ENCODE measurements around the gene SACS.
"Not testable (repeated sequence)": the region's sequence is repeated elsewhere in the genome, so short reads cannot be mapped to it uniquely, and the experiment has no call there.

SACS gene

GRCh38 chr13:23323946-23324709, 109.4 kb downstream of the SACS start:
- Histone ChIP-seq H3K9ac (ENCODE audit: low read length) (no peak overlapping the region), H3K36me3 (ENCODE audit: control insufficient read depth, insufficient read depth, low read length) (no peaks in the 10 kb centered on the region), H3K4me3 (ENCODE audit: low read depth, low read length) (no peak overlapping the region), H3K4me1 (ENCODE audit: control insufficient read depth, insufficient read depth, low read length) (no peaks in the 10 kb centered on the region), H3K27me3 (ENCODE audit: control insufficient read depth, insufficient read depth, low read length) (no peaks in the 10 kb centered on the region), H3K9me3 (ENCODE audit: control insufficient read depth, insufficient read depth, low read depth, low read length) (no peaks in the 10 kb centered on the region), H3K27ac (ENCODE audit: low read depth, low read length) (no peak overlapping the region)

- H3K9ac ChIP-seq (ENCODE audit: low read length): no peak overlapping the region
- no peak overlapping the region for H3K27ac ChIP-seq (ENCODE audit: low read depth, low read length)
- H3K36me3 ChIP-seq (ENCODE audit: control insufficient read depth, insufficient read depth, low read length): no peaks in the 10 kb centered on the region
- no peaks in the 10 kb centered on the region for H3K9me3 ChIP-seq (ENCODE audit: control insufficient read depth, insufficient read depth, low read depth, low read length)
- no peak overlapping the region for H3K4me3 ChIP-seq (ENCODE audit: low read depth, low read length)
- no peaks in the 10 kb centered on the region for H3K27me3 ChIP-seq (ENCODE audit: control insufficient read depth, insufficient read depth, low read length)
- no peaks in the 10 kb centered on the region for H3K4me1 ChIP-seq (ENCODE audit: control insufficient read depth, insufficient read depth, low read length)
These were observed 110.9 kb downstream of the SACS start for GRCh38 chr13:23322353-23323336.

GRCh38 chr13:23321535-23322241, 111.8 kb downstream of the SACS start:
- Histone ChIP-seq H3K9ac (ENCODE audit: low read length) (no peak overlapping the region), H3K9me3 (ENCODE audit: control insufficient read depth, insufficient read depth, low read depth, low read length) (no peaks in the 10 kb centered on the region), H3K4me3 (ENCODE audit: low read depth, low read length) (no peak overlapping the region), H3K4me1 (ENCODE audit: control insufficient read depth, insufficient read depth, low read length) (no peaks in the 10 kb centered on the region), H3K27ac (ENCODE audit: low read depth, low read length) (no peak overlapping the region), H3K27me3 (ENCODE audit: control insufficient read depth, insufficient read depth, low read length) (no peaks in the 10 kb centered on the region), H3K36me3 (ENCODE audit: control insufficient read depth, insufficient read depth, low read length) (no peaks in the 10 kb centered on the region)

GRCh38 chr13:23320926-23321534, 112.5 kb downstream of the SACS start:
- Histone ChIP-seq H3K9ac (ENCODE audit: low read length) (no peak overlapping the region), H3K27ac (ENCODE audit: low read depth, low read length) (no peak overlapping the region), H3K4me3 (ENCODE audit: low read depth, low read length) (no peak overlapping the region), H3K27me3 (ENCODE audit: control insufficient read depth, insufficient read depth, low read length) (no peaks in the 10 kb centered on the region), H3K36me3 (ENCODE audit: control insufficient read depth, insufficient read depth, low read length) (no peaks in the 10 kb centered on the region), H3K9me3 (ENCODE audit: control insufficient read depth, insufficient read depth, low read depth, low read length) (no peaks in the 10 kb centered on the region), H3K4me1 (ENCODE audit: control insufficient read depth, insufficient read depth, low read length) (no peaks in the 10 kb centered on the region)

- no peaks in the 10 kb centered on the region for H3K4me1 ChIP-seq (ENCODE audit: control insufficient read depth, insufficient read depth, low read length)
- H3K9ac ChIP-seq (ENCODE audit: low read length): no peak overlapping the region
- H3K9me3 ChIP-seq (ENCODE audit: control insufficient read depth, insufficient read depth, low read depth, low read length): no peaks in the 10 kb centered on the region
- H3K36me3 ChIP-seq (ENCODE audit: control insufficient read depth, insufficient read depth, low read length): no peaks in the 10 kb centered on the region
- H3K4me3 ChIP-seq (ENCODE audit: low read depth, low read length): no peak overlapping the region
- no peaks in the 10 kb centered on the region for H3K27me3 ChIP-seq (ENCODE audit: control insufficient read depth, insufficient read depth, low read length)
- no peak overlapping the region for H3K27ac ChIP-seq (ENCODE audit: low read depth, low read length)
These were observed 113.6 kb downstream of the SACS start for GRCh38 chr13:23319883-23320224.

- not testable (repeated sequence) for H3K36me3 ChIP-seq (ENCODE audit: control insufficient read depth, insufficient read depth, low read length); H3K4me1 ChIP-seq (ENCODE audit: control insufficient read depth, insufficient read depth, low read length); H3K9me3 ChIP-seq (ENCODE audit: control insufficient read depth, insufficient read depth, low read depth, low read length); H3K27me3 ChIP-seq (ENCODE audit: control insufficient read depth, insufficient read depth, low read length); H3K27ac ChIP-seq (ENCODE audit: low read depth, low read length); H3K4me3 ChIP-seq (ENCODE audit: low read depth, low read length); H3K9ac ChIP-seq (ENCODE audit: low read length)
These were observed 118.7 kb downstream of the SACS start for GRCh38 chr13:23314837-23315236.

GRCh38 chr13:23292586-23292985, 140.9 kb downstream of the SACS start:
- no peak overlapping the region for H3K27ac ChIP-seq (ENCODE audit: low read depth, low read length)
- H3K9me3 ChIP-seq (ENCODE audit: control insufficient read depth, insufficient read depth, low read depth, low read length): peaks cover 9% of the 10 kb centered on the region
- H3K27me3 ChIP-seq (ENCODE audit: control insufficient read depth, insufficient read depth, low read length): no peaks in the 10 kb centered on the region
- H3K4me1 ChIP-seq (ENCODE audit: control insufficient read depth, insufficient read depth, low read length): no peaks in the 10 kb centered on the region
- no peak overlapping the region for H3K4me3 ChIP-seq (ENCODE audit: low read depth, low read length)
- H3K9ac ChIP-seq (ENCODE audit: low read length): no peak overlapping the region
- H3K36me3 ChIP-seq (ENCODE audit: control insufficient read depth, insufficient read depth, low read length): no peaks in the 10 kb centered on the region

- Histone ChIP-seq H3K27me3 (ENCODE audit: control insufficient read depth, insufficient read depth, low read length) (no peaks in the 10 kb centered on the region), H3K36me3 (ENCODE audit: control insufficient read depth, insufficient read depth, low read length) (no peaks in the 10 kb centered on the region), H3K4me3 (ENCODE audit: low read depth, low read length) (no peak overlapping the region), H3K27ac (ENCODE audit: low read depth, low read length) (no peak overlapping the region), H3K4me1 (ENCODE audit: control insufficient read depth, insufficient read depth, low read length) (no peaks in the 10 kb centered on the region), H3K9ac (ENCODE audit: low read length) (no peak overlapping the region), H3K9me3 (ENCODE audit: control insufficient read depth, insufficient read depth, low read depth, low read length) (0 out of 2 replicates have a peak, but pooled peaks cover 7% of the 10 kb centered on the region)
These were observed 143.6 kb downstream of the SACS start for GRCh38 chr13:23289917-23290357.

GRCh38 chr13:23288995-23289394, 144.5 kb downstream of the SACS start:
- Histone ChIP-seq H3K36me3 (ENCODE audit: control insufficient read depth, insufficient read depth, low read length) (no peaks in the 10 kb centered on the region), H3K27me3 (ENCODE audit: control insufficient read depth, insufficient read depth, low read length) (no peaks in the 10 kb centered on the region), H3K9me3 (ENCODE audit: control insufficient read depth, insufficient read depth, low read depth, low read length) (0 out of 2 replicates have a peak, but pooled peaks cover 7% of the 10 kb centered on the region), H3K27ac (ENCODE audit: low read depth, low read length) (no peak overlapping the region), H3K4me3 (ENCODE audit: low read depth, low read length) (no peak overlapping the region), H3K9ac (ENCODE audit: low read length) (no peak overlapping the region), H3K4me1 (ENCODE audit: control insufficient read depth, insufficient read depth, low read length) (no peaks in the 10 kb centered on the region)

- H3K27me3 ChIP-seq (ENCODE audit: control insufficient read depth, insufficient read depth, low read length): no peaks in the 10 kb centered on the region
- H3K4me1 ChIP-seq (ENCODE audit: control insufficient read depth, insufficient read depth, low read length): no peaks in the 10 kb centered on the region
- H3K9me3 ChIP-seq (ENCODE audit: control insufficient read depth, insufficient read depth, low read depth, low read length): 0 out of 2 replicates have a peak, but pooled peaks cover 7% of the 10 kb centered on the region
- H3K36me3 ChIP-seq (ENCODE audit: control insufficient read depth, insufficient read depth, low read length): no peaks in the 10 kb centered on the region
- H3K9ac ChIP-seq (ENCODE audit: low read length): no peak overlapping the region
- no peak overlapping the region for H3K27ac ChIP-seq (ENCODE audit: low read depth, low read length)
- no peak overlapping the region for H3K4me3 ChIP-seq (ENCODE audit: low read depth, low read length)
These were observed 144.9 kb downstream of the SACS start for GRCh38 chr13:23288564-23288963.

All from HUES6 (cell line).